KOPT-K1 (cell line): ENCODE measurements around the gene TMEM169.

Experiments
- H3K27ac ChIP-seq: fragments of 200-600 bp; sonication (generic); 2 replicates; pipeline ENCODE4 v1.5.1; 2016; ENCODE audit warnings: antibody characterized with exemption, mild to moderate bottlenecking, low read depth, low read length; ENCODE audit not compliant: poor library complexity, severe bottlenecking
- H3K36me3 ChIP-seq: fragments of 200-600 bp; sonication (generic); 2 replicates; pipeline ENCODE4 v1.5.1; 2017; ENCODE audit warnings: antibody characterized with exemption, mild to moderate bottlenecking, low read length, moderate library complexity; ENCODE audit not compliant: insufficient read depth
- H3K9me3 ChIP-seq: fragments of 200-600 bp; sonication (generic); 2 replicates; pipeline ENCODE4 v1.5.1; 2017; ENCODE audit warnings: antibody characterized with exemption, low read length, mild to moderate bottlenecking; ENCODE audit not compliant: insufficient read depth, poor library complexity, severe bottlenecking

Gene TMEM169

GRCh38 chr2:216149741-216150140 lies 68.0 kb downstream of the TMEM169 start:
- Histone ChIP-seq H3K36me3 (peaks cover 100% of the 10 kb centered on the region), H3K27ac (no peak overlapping the region), H3K9me3 (no peaks in the 10 kb centered on the region)

DNA sequence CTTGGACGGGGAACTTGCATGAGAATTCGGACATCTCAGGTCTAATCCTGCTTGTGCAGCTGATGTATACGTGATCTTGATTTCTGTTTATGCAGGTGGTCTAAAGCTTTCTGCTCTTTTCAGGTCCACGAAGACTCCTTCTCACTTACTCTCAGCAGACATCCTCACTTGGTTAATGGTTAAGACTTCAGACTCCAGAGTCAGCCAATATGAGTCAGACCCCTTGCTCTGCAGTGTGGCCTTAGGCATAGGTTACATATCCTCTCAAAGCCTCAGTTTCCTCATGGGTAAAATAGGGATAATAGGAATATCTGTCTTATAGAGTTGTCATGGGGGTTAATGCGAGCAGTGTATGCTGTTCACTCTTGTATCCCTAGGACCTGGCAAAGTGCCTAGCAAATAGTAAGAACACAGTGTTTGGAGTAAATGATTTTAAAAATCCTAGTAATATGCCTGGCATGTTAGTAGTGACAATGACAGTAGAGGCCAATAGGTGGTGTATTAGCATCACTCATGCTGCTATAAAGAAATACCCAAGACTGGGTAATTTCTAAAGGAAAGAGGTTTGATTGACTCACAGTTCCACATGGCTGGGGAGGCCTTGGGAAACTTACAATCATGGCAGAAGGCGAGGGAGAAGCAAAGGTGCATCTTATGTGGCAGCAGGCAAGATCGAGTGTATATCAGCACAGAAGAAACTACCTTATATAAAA lies 69.8 kb downstream of the TMEM169 start:
- Histone ChIP-seq H3K36me3 (peaks cover 100% of the 10 kb centered on the region), H3K27ac (no peak overlapping the region), H3K9me3 (no peaks in the 10 kb centered on the region)
